ENCODE measurements around the gene CCNK.

The CCNK gene

DNA sequence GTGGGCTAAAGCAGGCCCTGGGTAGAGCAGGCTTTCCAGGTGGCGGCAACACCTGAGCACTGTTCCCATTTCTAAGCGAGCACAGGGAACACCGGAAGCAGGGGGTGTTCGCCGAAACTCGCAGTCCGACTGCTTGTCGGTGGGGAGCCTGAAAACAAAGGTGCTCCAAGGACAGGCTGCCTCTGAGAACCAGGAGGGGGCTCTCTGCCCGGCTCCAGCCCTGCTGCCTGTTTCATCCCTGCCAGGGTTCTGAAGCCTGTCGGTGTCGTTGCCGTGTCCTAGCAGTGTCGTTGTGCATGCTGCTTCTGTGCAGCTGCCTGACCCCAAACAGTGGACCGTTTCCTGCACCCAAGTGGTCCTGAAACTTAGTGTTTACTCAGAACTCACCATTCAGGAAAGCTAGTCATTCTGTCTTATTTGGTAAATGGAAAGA, 21.8 kb downstream of the CCNK start:
- DNase-seq (ENCODE audit: low read depth): no peak
- no peak for TF ChIP-seq CTCF (conservative IDR thresholded peaks at IDR 0.05; ENCODE audit: control insufficient read depth, insufficient read depth, low read depth, low read length)

GRCh38 chr14:99503848-99504453, 22.7 kb downstream of the CCNK start:
- no peak for TF ChIP-seq CTCF (conservative IDR thresholded peaks at IDR 0.05; ENCODE audit: control insufficient read depth, insufficient read depth, low read depth, low read length)
- no peak for DNase-seq (ENCODE audit: low read depth)
- no peak overlapping the region for H3K4me3 ChIP-seq (ENCODE audit: control insufficient read depth, low read depth, low read length)

More for the DNA sequence above, 21.8 kb downstream of the CCNK start:
- no peak overlapping the region for H3K4me3 ChIP-seq (ENCODE audit: control insufficient read depth, low read depth, low read length)

- no peak overlapping the region for H3K4me3 ChIP-seq (ENCODE audit: control insufficient read depth, low read depth, low read length)
- no peak for TF ChIP-seq CTCF (conservative IDR thresholded peaks at IDR 0.05; ENCODE audit: control insufficient read depth, insufficient read depth, low read depth, low read length)
- no peak for DNase-seq (ENCODE audit: low read depth)
These were observed 23.9 kb downstream of the CCNK start for GRCh38 chr14:99505089-99505488.

- no peak for DNase-seq (ENCODE audit: low read depth)
- no peak overlapping the region for H3K4me3 ChIP-seq (ENCODE audit: control insufficient read depth, low read depth, low read length)
- no peak for TF ChIP-seq CTCF (conservative IDR thresholded peaks at IDR 0.05; ENCODE audit: control insufficient read depth, insufficient read depth, low read depth, low read length)
These were observed 25.1 kb downstream of the CCNK start for GRCh38 chr14:99506276-99506675.

DNA sequence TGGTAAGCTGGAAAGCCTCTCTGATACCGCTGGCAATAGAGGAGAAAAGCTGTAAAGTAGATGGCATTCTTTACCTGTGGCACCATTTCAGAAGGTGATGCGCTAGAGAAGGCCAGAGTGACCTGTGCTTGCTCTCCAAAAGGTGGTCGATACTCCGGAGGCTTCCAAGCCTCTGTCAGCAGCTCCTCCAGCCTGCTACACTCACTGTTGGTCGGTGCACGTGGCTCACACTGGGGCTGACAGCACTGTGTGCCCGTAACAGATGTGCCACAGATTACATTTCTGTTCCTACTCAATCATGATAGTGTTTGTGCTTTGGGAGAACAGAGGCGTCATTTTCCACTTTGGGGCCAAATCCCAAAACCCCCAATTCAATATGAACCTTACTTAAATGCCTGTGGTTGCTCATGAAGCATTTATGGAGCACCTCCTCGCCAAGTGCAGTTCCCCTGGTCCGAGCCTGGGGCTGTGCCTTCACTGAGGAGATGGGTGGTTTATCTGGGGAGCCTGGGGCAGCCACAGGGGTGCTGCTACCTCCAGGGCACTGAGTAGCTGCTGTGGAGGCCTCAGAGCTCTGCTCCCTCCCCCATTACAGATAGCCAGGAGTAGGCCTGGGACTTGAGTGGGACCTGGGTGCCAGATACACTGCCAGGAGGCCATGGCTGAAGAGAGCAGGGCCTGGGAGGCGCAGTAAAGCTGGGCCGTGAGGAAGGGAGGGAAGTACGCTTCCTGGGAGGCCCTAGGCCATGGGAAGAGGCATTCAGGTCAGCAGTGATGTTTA, 26.8 kb downstream of the CCNK start:
- TF ChIP-seq CTCF (conservative IDR thresholded peaks at IDR 0.05; ENCODE audit: control insufficient read depth, insufficient read depth, low read depth, low read length): no peak

GRCh38 chr14:99508896-99509629, 27.9 kb downstream of the CCNK start:
- no peak for TF ChIP-seq CTCF (conservative IDR thresholded peaks at IDR 0.05; ENCODE audit: control insufficient read depth, insufficient read depth, low read depth, low read length)
- DNase-seq (ENCODE audit: low read depth): no peak
- H3K4me3 ChIP-seq (ENCODE audit: control insufficient read depth, low read depth, low read length): no peak overlapping the region

More for the DNA sequence above, 26.8 kb downstream of the CCNK start:
- no peak for DNase-seq (ENCODE audit: low read depth)
- H3K4me3 ChIP-seq (ENCODE audit: control insufficient read depth, low read depth, low read length): no peak overlapping the region
